Stimulated activated effector memory CD8-positive, alpha-beta T cell treated with anti-CD3 and anti-CD28 coated beads, Interleukin-12 subunit alpha, Interleukin-12 subunit beta, amount 100 ng/mL, for 72 hours (primary cell): ENCODE results near the gene MEGF11.
A peak's percentile ranks its signal among the peaks of the same experiment; 100 is the strongest.

Experiments
- ATAC-seq: fragments of 150-1000 bp; cut with Tn5 transposase; 2 replicates; pipeline ENCODE4 v1.10.0; 2021
- DNase-seq, 2 donors: peaks; one replicate each; pipeline ENCODE4 v3.0.0; 2021 to 2022; ENCODE audit warnings: low spot score in 2 of 2
- H3K27ac Mint-ChIP-seq: one replicate; pipeline ENCODE4 v1.8.0; 2022; ENCODE audit warnings: mild to moderate bottlenecking, mixed read lengths
- H3K36me3 Mint-ChIP-seq: one replicate; pipeline ENCODE4 v1.8.0; 2022; ENCODE audit warnings: mild to moderate bottlenecking, mixed read lengths
- H3K4me1 Mint-ChIP-seq: one replicate; pipeline ENCODE4 v1.8.0; 2022; ENCODE audit warnings: mixed read lengths
- H3K4me3 Mint-ChIP-seq: one replicate; pipeline ENCODE4 v1.8.0; 2022; ENCODE audit warnings: mild to moderate bottlenecking, mixed read lengths
- H3K9me3 Mint-ChIP-seq: one replicate; pipeline ENCODE4 v1.8.0; 2022; ENCODE audit warnings: mixed read lengths

MEGF11 gene

GRCh38 chr15:66142285-66142684, 111.3 kb downstream of the MEGF11 start:
- no peak for ATAC-seq
- no peaks in the 10 kb centered on the region for H3K9me3 Mint-ChIP-seq
- no peak for DNase-seq
- no peaks in the 10 kb centered on the region for H3K36me3 Mint-ChIP-seq
- no peak overlapping the region for H3K27ac Mint-ChIP-seq
- H3K4me3 Mint-ChIP-seq = no peak overlapping the region
- no peaks in the 10 kb centered on the region for H3K4me1 Mint-ChIP-seq

GRCh38 chr15:66139591-66140207, 113.9 kb downstream of the MEGF11 start:
- Mint-ChIP-seq H3K4me3 (no peak overlapping the region), H3K4me1 (no peaks in the 10 kb centered on the region), H3K36me3 (no peaks in the 10 kb centered on the region), H3K27ac (no peak overlapping the region), H3K9me3 (no peaks in the 10 kb centered on the region)
- DNase-seq (no peak), ATAC-seq (no peak)

DNA sequence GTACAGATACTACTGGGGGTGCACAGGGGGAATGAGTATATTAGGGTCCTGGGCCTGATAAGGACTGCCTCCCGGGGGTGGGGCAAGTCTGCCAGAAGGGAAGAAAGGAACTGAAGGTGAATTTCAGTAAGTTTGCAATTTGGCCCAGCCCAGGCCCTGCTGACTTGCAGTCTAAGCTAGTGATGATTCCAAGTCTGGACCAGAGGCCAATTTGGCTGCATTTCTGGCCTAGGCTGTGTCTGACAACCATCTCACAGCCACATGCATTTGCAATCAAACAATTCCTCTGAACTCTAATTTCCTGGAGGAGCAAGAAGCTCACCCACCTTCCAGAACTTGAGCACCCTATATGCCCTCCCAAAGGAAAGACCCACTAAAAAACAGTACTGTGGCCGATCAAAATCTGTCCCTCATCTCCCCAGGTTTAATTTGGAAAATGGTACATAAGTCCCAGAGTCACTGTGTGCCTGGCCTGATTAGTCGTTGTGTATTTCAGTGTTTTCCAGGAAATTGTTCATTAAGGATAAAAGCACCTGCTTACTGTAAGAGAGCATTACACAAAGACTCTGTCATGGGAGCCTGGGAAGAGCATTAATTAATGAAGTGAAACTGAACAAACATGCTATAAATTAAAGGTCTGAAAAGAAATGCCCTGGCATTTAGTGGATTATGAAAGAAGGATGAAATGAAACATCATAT, 114.5 kb downstream of the MEGF11 start:
- Mint-ChIP-seq H3K36me3 (no peaks in the 10 kb centered on the region), H3K4me1 (no peaks in the 10 kb centered on the region), H3K9me3 (no peaks in the 10 kb centered on the region), H3K4me3 (no peak overlapping the region), H3K27ac (no peak overlapping the region)
- DNase-seq (no peak), ATAC-seq (no peak)

- no peaks in the 10 kb centered on the region for H3K4me1 Mint-ChIP-seq
- DNase-seq (no peak), ATAC-seq (no peak)
- no peak overlapping the region for H3K27ac Mint-ChIP-seq
- H3K9me3 Mint-ChIP-seq = no peaks in the 10 kb centered on the region
- no peaks in the 10 kb centered on the region for H3K36me3 Mint-ChIP-seq
- H3K4me3 Mint-ChIP-seq = no peak overlapping the region
Measured at GRCh38 chr15:66138096-66138783, 115.3 kb downstream of the MEGF11 start.

GRCh38 chr15:66136948-66137347, 116.6 kb downstream of the MEGF11 start:
- ATAC-seq (no peak), DNase-seq (no peak)
- no peak overlapping the region for H3K27ac Mint-ChIP-seq
- no peak overlapping the region for H3K4me3 Mint-ChIP-seq
- no peaks in the 10 kb centered on the region for H3K36me3 Mint-ChIP-seq
- no peaks in the 10 kb centered on the region for H3K4me1 Mint-ChIP-seq
- H3K9me3 Mint-ChIP-seq = no peaks in the 10 kb centered on the region

- ATAC-seq = no peak
- Mint-ChIP-seq H3K9me3 (no peaks in the 10 kb centered on the region), H3K27ac (no peak overlapping the region), H3K4me3 (no peak overlapping the region), H3K4me1 (no peaks in the 10 kb centered on the region), H3K36me3 (no peaks in the 10 kb centered on the region)
- no peak for DNase-seq
Measured at GRCh38 chr15:66135664-66136063, 117.9 kb downstream of the MEGF11 start.

GRCh38 chr15:66134284-66134683, 119.3 kb downstream of the MEGF11 start:
- Mint-ChIP-seq H3K4me3 (no peak overlapping the region), H3K27ac (no peak overlapping the region), H3K9me3 (no peaks in the 10 kb centered on the region), H3K4me1 (no peaks in the 10 kb centered on the region), H3K36me3 (no peaks in the 10 kb centered on the region)
- ATAC-seq (no peak), DNase-seq (no peak)

DNA sequence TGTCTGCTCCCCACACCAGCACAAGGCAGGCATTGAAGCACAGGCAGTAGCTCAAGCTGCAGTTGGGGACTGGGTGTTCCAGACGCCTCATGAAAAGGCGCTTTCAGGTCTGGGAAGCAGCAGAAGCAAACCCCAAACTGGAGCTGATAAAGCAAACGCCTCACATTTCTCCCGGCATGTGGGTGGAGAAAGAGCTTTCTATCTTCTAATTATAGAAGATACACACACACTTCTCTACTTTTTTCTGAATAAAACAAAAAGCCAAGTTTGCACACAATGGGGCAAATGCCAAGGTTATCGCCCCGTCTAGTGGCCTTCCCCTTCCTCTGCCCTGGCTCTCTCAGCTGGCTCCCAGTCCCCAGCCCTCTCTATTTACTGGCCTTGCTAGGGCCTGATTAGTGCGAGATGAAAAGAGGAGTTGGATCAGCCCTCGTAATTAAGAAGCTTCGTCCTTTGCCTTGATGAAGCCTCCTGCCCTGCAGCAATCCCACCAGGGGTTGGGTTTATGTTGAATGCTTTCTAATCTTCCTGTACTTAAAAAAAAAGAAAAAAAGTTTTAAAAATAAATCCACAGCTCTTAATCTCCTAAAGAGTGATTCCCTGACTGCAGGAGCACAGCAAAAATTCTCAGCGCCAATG, 120.2 kb downstream of the MEGF11 start:
- Mint-ChIP-seq H3K4me1 (no peaks in the 10 kb centered on the region), H3K4me3 (no peak overlapping the region), H3K27ac (no peak overlapping the region), H3K36me3 (no peaks in the 10 kb centered on the region), H3K9me3 (no peaks in the 10 kb centered on the region)
- DNase-seq (no peak), ATAC-seq (no peak)

- DNase-seq = no peak
- Mint-ChIP-seq H3K36me3 (no peaks in the 10 kb centered on the region), H3K9me3 (no peaks in the 10 kb centered on the region), H3K4me1 (no peaks in the 10 kb centered on the region), H3K4me3 (no peak overlapping the region), H3K27ac (no peak overlapping the region)
- ATAC-seq = no peak
Measured at GRCh38 chr15:66132251-66132816, 121.2 kb downstream of the MEGF11 start.

DNA sequence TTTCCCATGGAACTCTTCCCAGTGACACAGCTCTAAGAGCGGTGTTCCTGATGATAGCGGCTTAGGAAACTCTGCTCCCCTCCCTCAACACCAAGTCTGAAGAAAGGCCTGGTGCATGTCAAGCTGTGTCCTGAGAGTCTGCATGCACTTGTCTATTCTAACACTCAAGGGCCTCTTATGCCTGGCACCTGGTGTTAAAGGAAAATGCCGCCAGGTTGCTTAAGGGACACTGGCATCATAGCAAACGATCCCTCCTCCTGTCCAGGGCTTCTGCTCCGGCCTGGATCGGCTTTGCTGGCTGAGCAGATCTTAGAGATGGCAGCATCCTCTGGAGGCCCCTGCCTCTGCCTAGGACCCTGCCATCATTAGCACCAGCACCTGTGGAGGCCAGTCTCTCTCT, 121.7 kb downstream of the MEGF11 start:
- Mint-ChIP-seq H3K9me3 (no peaks in the 10 kb centered on the region), H3K36me3 (no peaks in the 10 kb centered on the region), H3K27ac (no peak overlapping the region), H3K4me1 (no peaks in the 10 kb centered on the region), H3K4me3 (no peak overlapping the region)
- ATAC-seq = no peak
- no peak for DNase-seq

DNA sequence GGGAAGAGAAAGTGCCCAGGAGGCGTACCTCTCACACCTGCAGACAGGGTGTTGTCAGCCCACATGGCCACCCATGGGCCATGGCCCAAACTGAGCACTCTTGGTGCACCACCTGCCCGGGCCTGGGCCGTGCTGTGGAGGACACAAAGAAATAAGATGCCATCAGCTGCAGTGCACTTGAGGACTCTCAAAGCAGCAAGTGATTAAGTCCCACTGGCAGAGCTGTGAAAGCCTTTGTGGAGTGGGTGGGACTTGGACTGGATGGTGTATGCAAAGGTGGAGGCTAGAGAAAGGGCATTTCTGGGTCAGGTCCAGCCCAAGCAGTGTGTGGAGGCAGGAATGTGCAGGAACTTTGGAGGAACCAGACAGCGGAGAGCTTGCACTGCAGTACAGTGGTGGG, 122.3 kb downstream of the MEGF11 start:
- no peak for DNase-seq
- Mint-ChIP-seq H3K4me1 (no peaks in the 10 kb centered on the region), H3K9me3 (no peaks in the 10 kb centered on the region), H3K27ac (no peak overlapping the region), H3K4me3 (no peak overlapping the region), H3K36me3 (no peaks in the 10 kb centered on the region)
- no peak for ATAC-seq

DNA sequence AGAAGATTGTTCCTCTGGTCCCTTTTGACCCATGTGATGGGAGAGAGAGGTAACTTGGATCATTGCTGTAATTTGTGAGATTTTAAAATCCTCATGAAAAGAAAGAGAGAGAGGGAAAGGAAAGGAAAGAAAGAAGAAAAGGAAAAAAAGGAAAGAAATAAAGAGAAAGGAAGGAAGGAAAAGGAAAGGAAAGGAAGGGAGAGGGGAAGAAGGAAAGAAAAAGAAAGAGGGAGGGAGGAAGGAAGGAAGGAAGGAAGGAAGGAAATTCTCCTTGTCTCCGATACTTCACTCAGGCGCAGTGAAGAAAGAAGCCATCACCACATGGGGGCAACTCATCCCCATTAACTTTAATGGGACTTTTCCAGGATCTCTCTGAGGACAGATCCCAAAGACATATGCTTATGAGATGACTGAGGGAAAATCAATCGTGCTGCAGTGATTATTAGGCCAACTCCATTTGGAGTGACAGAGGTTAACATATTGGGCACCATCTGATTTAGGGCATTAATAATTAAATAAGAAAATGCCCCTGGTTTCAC, 123.0 kb downstream of the MEGF11 start:
- Mint-ChIP-seq H3K27ac (no peak overlapping the region), H3K4me1 (no peaks in the 10 kb centered on the region), H3K4me3 (no peak overlapping the region), H3K36me3 (no peaks in the 10 kb centered on the region), H3K9me3 (no peaks in the 10 kb centered on the region)
- ATAC-seq (no peak), DNase-seq (no peak)

- DNase-seq (no peak), ATAC-seq (no peak)
- Mint-ChIP-seq H3K4me3 (no peak overlapping the region), H3K36me3 (no peaks in the 10 kb centered on the region), H3K9me3 (no peaks in the 10 kb centered on the region), H3K27ac (no peak overlapping the region), H3K4me1 (no peaks in the 10 kb centered on the region)
Measured at GRCh38 chr15:66129586-66129985, 124.0 kb downstream of the MEGF11 start.

- DNase-seq (no peak), ATAC-seq (peak; percentile 12)
- H3K9me3 Mint-ChIP-seq = no peaks in the 10 kb centered on the region
- H3K4me1 Mint-ChIP-seq = no peaks in the 10 kb centered on the region
- H3K36me3 Mint-ChIP-seq = no peaks in the 10 kb centered on the region
- H3K4me3 Mint-ChIP-seq = no peak overlapping the region
- no peak overlapping the region for H3K27ac Mint-ChIP-seq
Measured at GRCh38 chr15:66128116-66128680, 125.4 kb downstream of the MEGF11 start.

DNA sequence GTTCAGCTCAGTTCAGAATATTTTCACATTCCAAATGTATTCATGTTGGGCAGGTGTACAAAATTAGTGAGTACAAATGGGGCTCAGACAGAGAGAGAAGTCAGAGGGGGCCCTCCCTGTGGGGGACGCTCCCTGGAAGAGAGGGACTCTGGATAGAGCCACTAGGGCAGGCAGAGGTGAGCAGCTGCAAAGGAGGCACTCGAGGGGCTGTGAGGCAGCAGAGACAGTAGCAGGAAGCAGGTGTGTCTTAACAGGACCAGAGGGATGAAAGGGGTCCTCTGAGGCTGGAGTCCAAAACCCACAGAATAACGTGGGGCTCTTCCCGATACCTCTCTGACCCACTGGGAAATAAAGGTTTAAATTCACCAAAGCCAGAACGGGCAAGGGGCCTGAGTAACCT, 127.1 kb downstream of the MEGF11 start:
- no peak overlapping the region for H3K4me3 Mint-ChIP-seq
- no peaks in the 10 kb centered on the region for H3K4me1 Mint-ChIP-seq
- H3K36me3 Mint-ChIP-seq = no peaks in the 10 kb centered on the region
- H3K27ac Mint-ChIP-seq = no peak overlapping the region
- DNase-seq (no peak), ATAC-seq (no peak)
- H3K9me3 Mint-ChIP-seq = no peaks in the 10 kb centered on the region
